Measurements from ENCODE around the gene TRIM37.

TRIM37 gene

GRCh38 chr17:59027750-59028149, 78.9 kb downstream of the TRIM37 start:
- DNase-seq: no peak

- no peak for DNase-seq
Measured at GRCh38 chr17:59026176-59026939, 80.3 kb downstream of the TRIM37 start.

GRCh38 chr17:59024916-59025315, 81.8 kb downstream of the TRIM37 start:
- no peak for DNase-seq

GRCh38 chr17:59018019-59018418, 88.7 kb downstream of the TRIM37 start:
- no peak for DNase-seq

- no peak for DNase-seq
Measured at GRCh38 chr17:59011975-59012374, 94.7 kb downstream of the TRIM37 start.

- DNase-seq: no peak
Measured at GRCh38 chr17:59010026-59010425, 96.7 kb downstream of the TRIM37 start.

GRCh38 chr17:59008737-59009136, 97.9 kb downstream of the TRIM37 start:
- DNase-seq: no peak

GRCh38 chr17:59007995-59008394, 98.7 kb downstream of the TRIM37 start:
- DNase-seq: no peak

GRCh38 chr17:59004338-59005111, 102.2 kb downstream of the TRIM37 start:
- DNase-seq: peak; percentile 71 to 76

GRCh38 chr17:59003860-59004259, 102.8 kb downstream of the TRIM37 start:
- DNase-seq: no peak

- no peak for DNase-seq
Measured at GRCh38 chr17:59002848-59003247, 103.8 kb downstream of the TRIM37 start.

GRCh38 chr17:59002126-59002525, 104.6 kb downstream of the TRIM37 start:
- no peak for DNase-seq

GRCh38 chr17:59001158-59001814, 105.4 kb downstream of the TRIM37 start:
- DNase-seq: peak; percentile 70 to 75

GRCh38 chr17:59000022-59000421, 106.7 kb downstream of the TRIM37 start:
- DNase-seq: no peak

GRCh38 chr17:58999500-58999899, 107.2 kb downstream of the TRIM37 start:
- no peak for DNase-seq

GRCh38 chr17:58998871-58999270, 107.8 kb downstream of the TRIM37 start:
- no peak for DNase-seq

GRCh38 chr17:58997756-58998553, 108.7 kb downstream of the TRIM37 start:
- no peak for DNase-seq

- no peak for DNase-seq
Measured at GRCh38 chr17:58996968-58997367, 109.7 kb downstream of the TRIM37 start.

- no peak for DNase-seq
Measured at GRCh38 chr17:58995247-58995940, 111.3 kb downstream of the TRIM37 start.

GRCh38 chr17:58993311-58993710, 113.4 kb downstream of the TRIM37 start:
- no peak for DNase-seq

GRCh38 chr17:58991718-58992331, 114.9 kb downstream of the TRIM37 start:
- DNase-seq: no peak

- DNase-seq: no peak
Measured at GRCh38 chr17:58989629-58990028, 117.1 kb downstream of the TRIM37 start.
